NCI-H1105 treated with DMSO at 0.1 percent for 48 hours (cell line): ENCODE results near the gene THSD4.
A peak's percentile ranks its signal among the peaks of the same experiment; 100 is the strongest.

Experiments used
- DNase-seq: peaks from one replicate; lab custom pipeline; 2025; lab: John Stamatoyannopoulos, UW

Gene THSD4

DNA sequence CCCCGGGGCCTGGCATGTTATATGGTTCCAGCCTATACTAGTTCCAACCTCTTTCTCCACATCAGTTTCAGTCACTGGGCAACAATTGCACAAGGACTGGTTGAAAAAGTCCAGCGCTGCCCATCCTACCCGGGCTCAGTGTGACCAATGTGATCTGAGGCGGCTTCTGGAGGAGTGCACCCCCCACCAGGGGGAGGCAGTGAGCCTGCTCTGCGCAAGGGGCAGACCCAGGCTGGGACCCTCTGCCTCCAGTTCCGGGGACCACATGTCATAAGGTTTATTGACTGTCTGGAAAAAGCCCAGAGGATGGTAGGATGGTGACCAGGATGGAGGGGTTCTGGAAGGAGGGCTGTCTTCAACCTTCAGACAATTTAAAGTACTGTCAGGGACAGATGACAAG lies 669.4 kb downstream of the THSD4 start:
- DNase-seq = no peak

GRCh38 chr15:71785996-71786395 lies 670.7 kb downstream of the THSD4 start:
- DNase-seq = no peak

GRCh38 chr15:71786673-71787072 lies 671.4 kb downstream of the THSD4 start:
- DNase-seq = no peak

- no peak for DNase-seq
Observed at GRCh38 chr15:71788646-71789579, 673.6 kb downstream of the THSD4 start.

- no peak for DNase-seq
Observed at GRCh38 chr15:71789616-71790015, 674.3 kb downstream of the THSD4 start.

DNA sequence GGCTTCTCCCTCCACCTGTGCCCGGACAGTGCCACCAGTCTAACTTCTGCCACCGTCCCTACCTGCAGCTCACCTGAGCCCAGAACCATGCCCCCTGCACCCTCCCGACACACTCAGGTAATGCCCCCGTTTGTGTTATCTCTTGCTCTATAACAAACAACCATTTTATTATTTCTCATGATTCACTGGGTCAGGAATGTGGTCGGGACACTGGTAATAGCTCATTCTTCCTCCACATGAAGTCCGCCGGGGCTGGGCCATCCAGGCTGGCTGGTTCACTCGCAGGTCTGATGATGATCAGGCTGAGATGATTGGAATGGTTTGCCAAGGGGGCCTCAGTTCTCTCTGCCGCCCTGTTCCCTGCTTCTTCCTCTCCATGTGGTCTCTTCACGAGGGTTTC lies 674.8 kb downstream of the THSD4 start:
- no peak for DNase-seq

DNA sequence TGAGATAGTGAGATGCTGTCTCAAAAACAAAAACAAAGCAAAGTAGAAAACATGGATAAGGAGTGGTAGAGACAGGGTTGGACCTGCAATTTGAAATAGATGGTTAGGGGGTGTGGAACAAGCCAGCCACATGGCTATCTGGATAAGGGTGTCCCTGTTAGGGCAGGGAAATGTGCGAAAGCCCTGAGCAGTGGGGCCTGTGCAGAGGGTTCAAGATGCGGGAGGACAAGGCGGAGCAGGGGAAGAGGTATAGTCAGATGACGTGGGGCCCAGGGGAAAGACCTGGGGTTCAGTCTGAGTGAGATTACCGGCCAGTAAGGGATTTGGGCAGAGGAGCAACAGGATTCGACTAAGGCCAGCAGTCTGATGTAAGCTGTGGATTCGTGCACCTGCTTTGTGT lies 676.7 kb downstream of the THSD4 start:
- DNase-seq = no peak

GRCh38 chr15:71792521-71792920 lies 677.2 kb downstream of the THSD4 start:
- no peak for DNase-seq

GRCh38 chr15:71798641-71799040 lies 683.4 kb downstream of the THSD4 start:
- DNase-seq = no peak

DNA sequence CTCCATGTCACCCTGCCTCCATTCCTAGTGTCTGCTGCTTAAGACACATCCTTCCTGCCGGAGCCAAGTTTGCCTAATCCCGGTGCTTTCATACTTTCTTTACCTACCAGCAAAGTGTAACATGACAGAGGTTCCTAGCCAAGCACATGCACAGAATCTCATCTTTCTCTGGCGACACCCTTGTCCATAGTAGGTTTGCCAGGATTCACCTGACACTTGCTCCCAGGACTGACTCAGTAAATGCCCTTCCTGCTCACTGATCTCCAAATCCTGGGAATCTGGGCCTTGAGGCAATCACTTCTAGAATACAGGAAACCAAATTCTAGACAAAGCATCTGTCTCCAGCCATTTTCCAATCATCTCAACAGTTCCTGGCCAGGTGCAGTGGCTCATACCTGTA lies 684.9 kb downstream of the THSD4 start:
- no peak for DNase-seq

DNA sequence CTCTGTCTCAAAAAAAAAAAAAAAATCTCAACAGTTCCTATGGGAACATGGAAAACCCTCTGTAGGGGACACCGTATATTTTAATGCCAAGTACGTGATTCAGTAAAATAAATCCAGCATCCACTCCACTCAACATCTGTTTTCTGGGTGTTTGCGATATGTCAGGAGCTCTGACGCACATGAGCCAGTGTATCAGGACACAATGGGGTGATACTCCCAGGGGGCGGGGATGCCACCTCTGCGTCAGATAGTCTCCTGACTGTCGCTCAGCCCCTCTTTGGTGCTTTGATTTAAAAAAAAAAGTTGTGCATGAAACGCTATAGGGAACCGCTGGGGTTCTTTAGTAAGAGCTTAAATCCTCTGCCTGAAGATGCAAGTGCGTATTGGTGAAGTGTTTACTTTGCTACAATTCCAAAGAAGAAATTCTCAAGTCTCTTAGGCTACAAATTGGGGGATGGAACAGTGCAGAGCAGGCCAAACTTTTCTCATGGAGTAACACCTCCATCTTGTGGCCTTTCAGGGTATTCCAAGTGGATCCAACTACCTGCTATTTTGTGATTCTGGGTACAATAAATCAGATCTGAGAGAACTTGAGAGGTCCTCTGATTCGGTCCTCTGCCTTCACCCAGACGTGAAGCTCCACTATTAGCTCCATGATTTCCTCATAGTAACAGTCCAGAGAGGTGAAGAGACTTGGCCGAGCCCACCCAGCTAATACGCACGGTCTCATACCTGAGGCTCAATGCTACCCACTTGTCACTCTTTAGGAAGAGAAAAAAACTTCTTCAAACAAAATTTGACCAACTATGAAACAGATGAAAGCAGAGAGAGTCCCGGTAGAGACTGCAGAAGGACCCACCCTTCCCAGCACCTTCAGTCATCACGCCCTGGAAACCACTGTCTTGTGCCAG lies 685.8 kb downstream of the THSD4 start:
- DNase-seq = peak; percentile 67

DNA sequence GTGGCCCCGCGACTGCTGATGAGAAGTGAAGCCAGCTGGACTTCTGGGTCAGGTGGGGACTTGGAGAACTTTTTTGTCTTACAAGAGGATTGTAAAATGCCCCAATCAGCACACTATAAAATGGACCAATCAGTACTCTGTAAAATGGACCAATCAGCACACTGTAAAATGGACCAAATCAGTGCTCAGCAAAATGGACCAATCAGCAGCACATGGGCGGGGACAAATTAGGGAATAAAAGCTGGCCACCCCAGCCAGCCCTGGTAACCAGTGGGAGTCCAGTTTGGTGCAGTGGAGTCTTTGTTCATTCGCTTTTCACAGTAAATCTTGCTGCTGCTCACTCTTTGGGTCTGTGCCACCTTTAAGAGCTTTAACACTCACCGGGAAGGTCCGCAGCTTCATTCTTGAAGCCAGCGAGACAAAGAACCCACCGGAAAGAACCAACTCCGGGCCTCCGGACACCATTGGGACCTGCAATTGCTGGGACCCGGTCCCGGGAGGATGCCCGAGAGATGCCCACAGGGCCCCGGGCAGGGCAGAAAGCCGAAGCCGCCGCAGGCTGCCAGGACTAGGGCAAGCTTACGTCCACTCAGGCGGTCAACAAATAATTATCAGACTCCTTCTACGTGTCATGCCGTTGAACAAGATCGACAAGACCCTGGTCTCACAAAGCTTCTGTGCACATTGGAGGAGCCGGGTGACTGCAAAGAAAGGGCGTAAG lies 686.8 kb downstream of the THSD4 start:
- DNase-seq = no peak

GRCh38 chr15:71802770-71803169 lies 687.5 kb downstream of the THSD4 start:
- DNase-seq = no peak

DNA sequence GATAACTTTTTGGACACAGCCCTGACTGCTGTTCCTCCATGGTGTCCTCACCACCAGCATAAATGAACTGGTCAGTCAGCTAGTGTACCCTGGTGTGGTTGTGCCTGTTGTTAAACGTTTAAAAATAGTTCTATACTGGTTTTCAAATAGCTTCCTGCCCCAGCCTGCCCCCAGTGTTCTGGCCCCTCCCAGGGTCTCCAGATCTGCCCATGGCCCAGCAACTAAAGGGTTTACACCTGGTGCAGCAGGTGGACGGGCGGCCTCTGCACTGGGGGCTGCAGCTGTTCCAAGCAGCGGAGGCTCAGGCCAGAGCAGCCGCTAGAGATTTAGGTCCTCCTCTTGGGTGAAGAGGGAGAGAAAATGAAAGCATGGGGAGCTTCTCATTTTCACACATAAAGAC lies 689.0 kb downstream of the THSD4 start:
- peak; percentile 27 for DNase-seq

- no peak for DNase-seq
Observed at GRCh38 chr15:71804695-71805470, 689.6 kb downstream of the THSD4 start.

DNA sequence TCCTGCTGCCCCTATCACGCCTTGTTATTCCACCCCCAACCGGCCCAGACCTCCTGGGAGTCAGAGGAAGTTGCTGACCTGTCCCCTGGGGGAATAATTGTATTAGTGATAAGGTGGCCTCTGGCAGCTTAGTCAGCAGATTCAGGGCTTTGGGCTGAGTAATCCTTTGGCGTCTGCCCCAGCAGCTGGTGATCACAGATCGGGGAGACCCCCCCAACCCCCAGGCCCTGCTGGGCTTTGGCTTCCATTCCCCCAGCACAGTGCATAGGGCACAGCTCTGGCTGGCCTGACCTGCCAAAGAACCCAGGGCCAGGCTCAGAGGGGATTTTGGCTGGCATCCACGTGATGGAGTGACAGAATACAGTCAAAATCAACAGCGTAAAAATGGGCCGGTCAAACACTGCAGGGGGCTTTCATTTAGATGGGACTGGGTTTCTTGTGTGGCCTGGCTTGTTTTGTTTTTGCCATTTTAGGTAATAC lies 691.2 kb downstream of the THSD4 start:
- DNase-seq = no peak

- no peak for DNase-seq
Observed at GRCh38 chr15:71807125-71807629, 691.9 kb downstream of the THSD4 start.

DNA sequence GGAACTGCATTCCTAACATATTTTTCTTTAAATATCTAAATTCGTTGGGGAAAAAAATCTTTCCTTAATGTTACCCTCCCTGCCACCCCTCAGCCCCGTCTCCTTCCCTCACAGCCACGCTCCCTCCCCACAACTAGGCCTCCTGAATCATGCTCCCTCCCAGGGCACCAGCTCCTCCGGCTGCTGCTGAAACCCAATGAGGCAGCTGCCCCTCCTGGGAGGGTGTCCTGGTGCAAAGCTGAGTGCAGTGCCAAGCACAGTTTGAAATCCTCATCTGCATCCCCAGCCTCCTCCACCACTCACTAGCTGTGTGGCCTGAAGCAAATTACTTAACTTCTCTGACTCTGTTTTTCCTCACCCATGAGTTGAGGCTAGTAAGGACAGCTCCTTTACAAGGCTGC lies 692.4 kb downstream of the THSD4 start:
- DNase-seq = no peak

GRCh38 chr15:71808311-71809020 lies 693.2 kb downstream of the THSD4 start:
- DNase-seq = no peak

GRCh38 chr15:71809346-71809745 lies 694.1 kb downstream of the THSD4 start:
- DNase-seq = no peak
